NCI-H774 (cell line): Measurements from ENCODE around the gene GARIN3.
"Not testable (repeated sequence)": the region's sequence is repeated elsewhere in the genome, so short reads cannot be mapped to it uniquely, and the experiment has no call there.

Source experiments
- DNase-seq: peaks from one replicate; lab custom pipeline; 2025; lab: John Stamatoyannopoulos, UW

Gene GARIN3

DNA sequence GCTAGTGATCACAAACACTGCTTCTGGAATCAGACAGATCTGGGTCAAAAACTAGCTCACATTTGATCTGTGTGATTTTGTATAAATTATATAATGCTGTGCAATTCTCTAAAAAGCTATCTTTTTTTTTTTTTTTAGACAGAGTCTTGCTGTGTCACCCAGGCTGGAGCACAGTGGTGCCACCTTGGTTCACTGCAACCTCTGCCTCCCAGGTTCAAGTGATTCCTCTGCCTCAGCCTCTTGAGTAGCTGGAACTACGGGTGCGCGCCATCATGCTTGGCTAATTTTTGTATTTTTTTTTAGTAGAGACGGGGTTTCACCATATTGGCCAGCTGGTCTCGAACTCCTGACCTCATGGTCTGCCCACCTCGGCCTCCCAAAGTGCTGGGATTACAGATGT lies 19.1 kb upstream of the GARIN3 start:
- DNase-seq = not testable (repeated sequence)

DNA sequence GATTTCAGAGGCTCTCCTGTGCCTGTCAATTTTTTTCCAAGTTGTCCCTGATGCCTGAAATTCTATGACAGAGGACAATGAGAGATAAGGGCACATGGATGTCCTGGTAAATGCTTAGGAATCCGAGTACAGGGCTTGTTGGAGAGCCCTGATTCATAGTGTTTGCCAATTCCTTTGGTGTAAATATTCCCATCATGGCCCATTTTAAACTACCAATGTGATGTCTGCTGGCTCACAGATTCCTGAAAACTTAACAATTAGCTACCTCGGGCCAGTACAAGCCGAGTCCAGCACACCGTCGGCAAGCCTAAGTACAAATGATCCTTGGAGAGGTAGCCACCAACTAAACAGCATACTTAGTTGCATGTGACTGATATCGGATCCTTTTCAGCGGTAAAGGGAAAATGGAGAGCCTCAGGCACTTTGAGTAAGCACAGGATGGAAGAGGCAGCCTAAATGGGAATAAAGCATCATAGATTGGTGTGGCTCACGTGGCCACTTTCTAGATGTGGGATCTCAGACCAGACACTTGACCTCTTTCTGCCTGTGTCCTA lies 18.1 kb upstream of the GARIN3 start:
- no peak for DNase-seq

DNA sequence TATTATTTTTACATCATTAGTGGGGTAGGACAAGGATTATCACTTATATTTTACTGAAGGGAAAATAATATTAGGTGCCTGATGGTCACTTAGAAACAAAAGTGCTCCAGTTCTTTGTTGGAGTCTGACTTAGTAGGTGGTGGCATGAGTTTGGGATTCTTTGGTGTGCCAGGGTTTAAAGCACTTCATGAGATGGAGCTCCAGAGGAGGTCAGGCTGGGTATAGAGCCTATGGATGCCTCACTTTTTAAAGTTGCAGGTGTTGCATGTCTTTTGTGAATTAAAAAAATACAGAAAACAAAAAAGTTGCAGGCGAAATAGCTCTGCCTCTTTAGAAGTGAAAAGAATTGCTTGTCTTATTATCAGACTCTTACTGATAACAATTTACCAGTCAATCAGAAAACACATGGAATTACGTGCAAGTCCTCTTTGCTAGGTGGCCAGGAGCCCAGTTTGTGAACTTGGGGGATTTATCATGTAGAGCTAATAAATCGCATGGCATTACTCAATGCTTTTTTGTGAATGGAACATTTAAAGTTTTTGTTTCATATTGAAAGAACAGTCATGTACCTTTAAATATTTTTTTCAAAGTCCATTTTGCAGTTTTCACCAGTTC lies 16.2 kb upstream of the GARIN3 start:
- no peak for DNase-seq

DNA sequence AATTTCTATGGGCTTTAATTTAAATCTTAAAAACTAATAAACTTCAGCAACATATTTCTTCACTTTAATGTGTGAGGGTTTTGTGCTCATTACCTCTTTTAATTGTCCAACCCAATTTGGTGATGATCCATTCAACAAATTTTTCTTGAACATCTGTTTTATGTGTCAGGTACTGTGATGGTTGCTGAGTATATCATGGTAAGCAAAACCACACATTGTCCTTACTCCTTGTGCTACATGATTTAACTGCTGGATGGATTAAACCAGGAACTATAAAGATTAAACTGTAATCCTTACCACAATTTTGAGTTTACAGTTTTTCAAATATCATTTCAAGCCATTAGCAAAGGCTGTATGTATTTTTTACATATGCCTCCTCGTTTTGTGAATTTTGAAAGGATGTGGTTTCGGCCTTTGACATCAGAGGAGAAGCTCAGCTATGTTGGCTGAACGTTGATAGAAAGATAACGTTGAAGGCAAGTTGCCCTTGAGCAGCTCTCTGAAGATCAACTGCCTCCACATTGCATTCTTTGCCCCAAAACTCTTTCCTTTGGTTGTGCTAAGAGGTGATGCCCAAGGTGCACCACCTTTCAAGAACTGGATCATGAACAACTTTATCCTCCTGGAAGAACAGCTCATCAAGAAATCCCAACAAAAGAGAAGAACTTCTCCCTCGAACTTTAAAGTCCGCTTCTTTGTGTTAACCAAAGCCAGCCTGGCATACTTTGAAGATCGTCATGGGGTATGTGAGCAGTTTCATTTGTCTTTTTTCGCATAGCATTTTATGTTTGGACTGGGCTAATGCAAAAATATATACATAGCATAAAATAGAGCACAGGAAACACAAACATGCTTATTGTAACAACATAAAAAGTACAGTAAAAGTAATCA lies 14.6 kb upstream of the GARIN3 start, which contains the start of gene ITK:
ITK (plus strand) TSS at position 467 of the 891 bp plus-strand sequence; CDS start at position 605, 138 bp downstream.
- DNase-seq = no peak

DNA sequence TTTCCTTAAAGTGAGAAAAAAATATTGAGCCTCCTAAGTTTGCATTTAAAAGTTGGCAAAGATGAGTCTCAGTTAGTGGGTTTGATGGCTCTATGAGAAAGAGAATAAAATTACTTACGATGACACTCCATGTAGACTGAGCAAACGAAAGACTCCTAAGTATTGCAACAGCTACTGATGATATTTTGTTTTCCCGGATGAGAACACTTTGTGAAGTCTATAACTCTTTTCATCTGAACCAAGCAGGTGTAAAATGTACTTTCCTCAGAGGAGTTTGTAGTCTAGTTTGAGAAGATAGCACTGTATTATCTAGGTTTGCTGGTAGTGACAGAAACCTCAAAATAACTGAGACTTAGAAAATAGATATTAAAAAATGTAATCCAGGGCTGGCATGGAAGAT lies 12.9 kb upstream of the GARIN3 start:
- DNase-seq = no peak

DNA sequence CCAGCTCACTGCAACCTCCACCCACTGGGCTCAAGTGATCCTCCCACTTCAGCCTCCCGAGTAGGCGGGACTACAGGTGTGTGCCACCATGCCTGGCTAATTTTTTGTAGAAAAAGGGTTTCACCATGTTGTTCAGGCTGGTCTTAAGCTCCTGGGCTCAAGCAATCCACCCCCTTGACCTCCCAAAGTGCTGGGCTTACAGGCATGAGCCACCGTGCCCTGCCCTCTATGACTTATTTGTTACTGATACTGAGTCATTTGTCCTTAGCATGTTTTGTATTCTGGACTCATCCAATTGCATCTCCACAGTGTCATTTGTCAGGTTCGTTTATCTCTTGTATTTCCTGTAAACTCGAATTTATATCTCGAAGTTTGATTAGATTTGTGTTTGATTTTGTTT lies 11.9 kb upstream of the GARIN3 start:
- DNase-seq = no peak

DNA sequence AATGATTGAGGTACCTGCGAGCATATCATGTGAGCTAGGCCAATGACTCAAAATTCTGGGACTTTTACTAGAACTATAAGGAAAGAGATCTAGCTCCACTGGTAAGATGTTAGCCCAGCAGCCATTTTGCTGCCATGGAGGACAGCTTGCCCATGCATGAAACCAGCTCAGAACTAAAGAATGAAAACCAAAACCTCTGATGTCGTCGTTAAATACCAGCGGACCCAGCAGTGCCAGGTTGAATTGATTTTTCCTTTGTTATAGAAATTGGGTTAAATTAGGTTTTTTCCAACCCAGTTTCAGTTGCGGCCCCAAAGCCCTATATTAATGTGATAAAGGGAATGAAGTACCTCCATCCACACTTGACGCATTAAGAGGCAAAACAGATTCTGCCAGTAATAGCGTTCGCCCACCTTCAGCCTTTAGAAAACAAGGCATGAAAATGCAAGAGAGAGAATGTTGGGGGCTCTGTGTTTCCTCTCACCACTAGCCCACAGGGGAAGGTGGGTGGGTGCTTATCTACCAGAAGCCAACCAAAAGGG lies 9.1 kb upstream of the GARIN3 start:
- no peak for DNase-seq

DNA sequence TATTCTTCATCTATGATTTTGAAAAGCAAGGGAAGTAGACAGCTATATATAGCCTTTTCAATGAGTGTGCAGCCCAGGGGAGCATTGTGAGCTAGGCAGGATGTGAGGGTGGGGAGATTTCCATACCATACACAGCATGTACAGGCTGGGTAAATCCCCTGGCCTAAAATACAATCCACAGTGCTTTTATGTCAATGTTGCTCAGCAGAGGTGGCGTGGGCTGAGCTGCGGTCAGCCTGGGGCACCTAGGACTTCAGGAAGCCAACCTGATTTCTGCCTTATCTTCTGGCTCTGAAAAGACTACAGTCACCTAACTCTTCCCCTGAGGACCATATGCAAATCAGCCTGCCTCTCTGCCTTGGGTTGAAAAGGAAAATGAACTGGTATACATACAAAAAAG lies 6.3 kb upstream of the GARIN3 start:
- no peak for DNase-seq

DNA sequence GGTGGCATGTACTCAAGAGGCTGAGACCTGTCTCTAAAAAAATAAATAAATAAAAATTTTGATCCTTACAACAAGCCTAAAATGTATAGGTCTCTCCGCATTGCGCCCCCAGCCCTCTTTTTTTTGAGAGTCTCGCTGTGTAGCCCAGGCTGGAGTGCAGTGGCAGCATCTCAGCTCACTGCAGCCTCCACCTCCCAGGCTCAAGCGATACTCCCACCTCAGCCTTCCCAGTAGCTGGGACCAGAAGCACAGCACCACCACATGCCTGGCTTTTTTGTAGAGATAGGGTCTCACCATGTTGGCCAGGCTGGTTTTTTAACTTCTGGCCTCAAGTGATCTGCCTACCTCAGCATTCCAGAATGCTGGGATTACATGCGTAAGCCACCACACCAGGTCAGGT lies 2.2 kb upstream of the GARIN3 start:
- no peak for DNase-seq

DNA sequence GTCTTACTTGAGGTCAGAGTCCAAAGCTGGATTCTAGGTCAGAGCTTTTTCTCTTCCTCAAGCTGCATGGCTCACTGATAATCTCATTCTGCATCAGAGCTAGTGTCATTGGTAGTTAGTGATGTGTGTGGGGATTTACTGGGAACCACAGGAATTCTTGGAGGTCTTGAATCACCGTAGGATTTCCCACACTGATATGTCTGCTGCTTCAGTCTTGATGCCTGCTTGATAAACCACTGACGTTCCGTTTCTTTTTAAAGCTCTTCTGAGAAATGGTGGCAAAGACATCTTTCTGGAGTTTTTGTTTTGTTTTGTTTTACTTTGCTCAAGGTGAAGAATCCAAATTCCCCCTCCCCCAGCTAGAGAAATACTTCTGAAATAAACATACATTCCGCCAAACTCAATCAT lies 1.2 kb upstream of the GARIN3 start:
- DNase-seq = no peak

DNA sequence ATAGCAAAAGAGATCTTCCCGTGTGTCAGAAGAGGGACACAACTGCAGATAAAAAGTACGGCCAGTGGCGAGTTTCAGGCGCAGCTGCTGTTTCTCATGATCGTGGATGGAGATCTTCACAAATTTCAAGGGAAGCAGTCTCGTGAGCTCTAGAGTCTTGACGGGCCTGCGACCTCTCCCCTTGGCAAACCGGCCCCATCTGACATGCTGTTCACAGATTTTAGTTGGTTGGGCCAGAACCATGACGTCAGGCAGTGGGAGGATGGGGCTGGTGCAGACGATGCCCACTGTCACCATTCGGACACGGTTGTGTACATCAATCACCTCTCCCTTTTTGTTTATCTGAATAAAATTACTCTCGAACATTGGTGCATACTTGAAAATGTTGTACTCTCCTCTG lies 396 bp downstream of the GARIN3 start:
- DNase-seq = no peak

DNA sequence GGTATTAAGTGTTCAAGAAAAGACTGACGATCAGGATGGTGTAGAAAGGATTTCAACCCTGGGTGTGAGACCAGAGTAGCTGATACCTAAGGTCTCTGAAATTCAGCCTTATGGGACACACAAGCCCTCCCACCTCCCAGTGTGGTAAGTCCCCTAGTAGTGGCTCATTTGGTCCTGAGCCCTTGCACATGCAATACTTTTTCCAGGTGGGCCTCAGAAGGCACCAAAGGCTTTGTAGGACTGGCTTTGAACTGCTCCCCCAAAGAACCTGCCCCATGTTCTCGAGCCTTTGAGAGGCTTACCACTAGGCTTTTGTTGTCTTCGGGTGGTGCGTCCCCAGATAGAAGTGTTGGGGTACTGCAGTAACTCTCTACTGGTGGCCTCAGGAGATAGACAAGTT lies 803 bp downstream of the GARIN3 start:
- no peak for DNase-seq

DNA sequence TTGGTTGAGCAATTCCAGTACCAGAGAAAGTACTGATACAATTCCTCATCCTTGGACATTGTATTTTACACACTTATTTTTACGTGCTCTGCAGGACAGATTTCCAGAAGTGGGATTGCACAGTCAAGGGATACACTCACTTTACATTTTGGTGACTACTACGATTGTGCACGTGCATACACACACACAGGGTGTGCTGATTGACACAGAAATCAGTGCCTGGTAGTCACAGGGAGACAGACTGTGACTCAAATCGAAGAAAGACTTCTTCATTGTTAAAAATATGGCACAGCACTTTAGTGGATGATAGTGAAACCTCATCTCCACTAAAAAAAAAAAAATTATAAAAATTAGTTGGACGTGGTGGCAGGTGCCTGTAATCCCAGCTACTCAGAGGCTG lies 1.5 kb downstream of the GARIN3 start:
- no peak for DNase-seq

DNA sequence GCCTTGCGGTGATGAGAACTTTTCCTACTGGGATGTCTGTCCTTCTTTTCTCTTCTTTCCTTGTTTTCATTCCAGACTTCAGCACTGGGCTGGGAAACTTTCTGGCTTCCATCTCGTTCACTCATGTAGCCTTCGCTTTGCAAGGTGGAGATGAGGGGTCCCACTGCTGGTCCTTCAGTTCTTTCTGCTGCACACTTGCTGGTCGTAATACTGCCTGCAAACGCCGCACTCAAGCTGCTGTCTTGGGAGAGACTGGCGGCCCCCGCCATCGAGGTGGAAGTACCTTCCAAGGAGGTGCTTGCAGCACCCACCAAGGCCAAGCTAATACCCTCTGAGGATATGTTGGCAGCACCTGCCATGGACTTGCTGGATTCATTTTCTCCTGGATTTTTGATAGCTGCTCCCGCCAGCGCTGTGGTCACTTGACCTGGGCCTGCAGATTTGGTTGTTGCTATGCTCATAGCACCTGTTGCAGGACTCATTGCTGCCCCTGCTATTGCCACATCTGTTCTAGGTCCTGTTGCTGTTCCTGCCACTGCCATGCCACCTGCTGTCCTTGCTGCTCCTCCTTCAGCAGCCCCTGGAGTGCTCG lies 3.0 kb downstream of the GARIN3 start:
- no peak for DNase-seq

DNA sequence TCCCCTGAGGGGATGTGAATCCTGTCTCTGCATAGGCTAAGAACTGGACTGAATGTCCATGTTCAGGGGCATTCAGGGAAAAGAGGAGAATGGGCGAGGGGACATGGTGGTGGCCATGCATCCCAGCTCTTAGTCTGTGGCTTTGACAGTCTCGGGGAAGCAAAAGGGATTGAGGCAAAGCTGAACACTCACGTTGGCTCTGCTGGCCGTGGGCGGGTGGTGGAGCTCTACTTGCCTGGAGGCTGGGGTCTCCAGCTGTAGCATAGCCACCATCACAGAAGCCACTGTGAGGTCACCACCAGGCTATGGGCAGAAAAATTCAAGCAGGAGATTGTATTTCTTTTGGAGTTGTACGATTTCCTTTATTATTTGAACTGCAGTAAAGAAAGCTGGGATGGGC lies 4.1 kb downstream of the GARIN3 start:
- no peak for DNase-seq

DNA sequence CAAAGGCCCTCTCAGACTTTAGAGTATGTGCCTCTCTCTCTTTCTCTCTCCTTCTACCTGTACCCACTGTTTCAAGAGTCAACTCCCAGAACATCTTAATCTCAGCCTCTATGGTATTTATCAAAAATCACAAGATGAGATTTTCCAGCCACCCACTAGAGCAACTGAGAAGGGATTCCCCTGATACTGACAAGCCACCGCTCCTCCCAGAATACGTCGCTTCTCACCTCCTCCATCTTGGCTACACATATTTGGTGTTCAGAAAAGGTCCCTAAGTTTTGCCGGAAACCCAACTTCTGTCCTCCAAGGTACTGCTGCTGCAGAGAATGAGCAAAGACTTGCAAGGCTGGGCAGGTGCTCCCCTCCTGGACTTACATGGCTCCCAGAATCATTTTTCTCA lies 6.1 kb downstream of the GARIN3 start:
- no peak for DNase-seq

DNA sequence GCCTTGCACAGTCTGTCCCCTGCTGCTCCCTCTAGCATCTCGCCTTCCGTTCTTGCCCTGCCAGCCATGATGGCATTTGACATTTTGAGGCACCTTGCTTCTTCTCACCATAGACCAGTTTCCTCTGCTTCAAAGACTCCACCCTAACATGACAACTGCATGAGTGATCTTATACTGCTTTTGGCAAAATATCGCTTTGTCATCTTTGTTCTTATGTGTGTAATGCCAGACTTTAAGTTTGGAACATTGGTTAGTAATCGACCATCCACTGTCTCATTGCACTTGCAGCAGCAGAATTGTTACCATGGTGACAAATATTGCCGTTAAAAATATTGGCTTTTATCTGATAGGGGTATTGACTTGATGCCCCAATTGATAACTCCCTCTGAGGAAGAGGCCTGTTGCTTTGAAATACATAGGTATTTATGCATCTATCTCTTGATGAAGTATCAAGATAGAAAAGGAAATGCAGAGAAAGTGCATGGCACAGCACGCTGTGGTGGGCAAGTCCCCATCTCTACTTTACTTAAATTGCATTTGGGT lies 6.8 kb downstream of the GARIN3 start:
- DNase-seq = no peak

DNA sequence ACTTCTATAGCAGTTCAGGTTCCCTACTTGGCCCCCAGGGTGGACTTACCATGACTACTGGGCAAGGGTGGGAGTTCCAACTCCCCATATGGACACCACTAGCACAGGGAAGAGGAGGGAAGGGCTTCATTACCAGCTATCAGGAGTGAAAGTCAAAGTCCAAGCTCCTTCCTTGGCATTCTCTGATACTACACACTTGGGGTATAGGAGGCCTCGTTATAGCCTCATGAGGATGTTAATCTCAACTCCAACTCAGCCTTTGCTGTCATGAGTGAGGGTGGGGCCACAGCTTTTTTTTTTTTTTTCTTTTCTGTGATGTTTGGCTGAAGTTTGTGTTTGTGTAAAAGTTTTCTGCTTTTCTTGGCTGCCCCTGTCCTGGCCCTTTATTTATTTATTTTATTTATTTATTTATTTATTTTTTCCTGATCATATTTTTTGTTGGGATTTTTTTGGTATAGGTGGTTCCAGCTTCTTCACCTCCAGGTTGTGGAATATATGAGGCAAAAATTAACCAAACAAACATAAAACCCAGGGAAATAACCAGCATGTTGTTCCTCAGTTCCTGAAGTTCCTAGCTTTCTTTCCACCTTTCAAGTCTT lies 8.7 kb downstream of the GARIN3 start:
- DNase-seq = no peak

DNA sequence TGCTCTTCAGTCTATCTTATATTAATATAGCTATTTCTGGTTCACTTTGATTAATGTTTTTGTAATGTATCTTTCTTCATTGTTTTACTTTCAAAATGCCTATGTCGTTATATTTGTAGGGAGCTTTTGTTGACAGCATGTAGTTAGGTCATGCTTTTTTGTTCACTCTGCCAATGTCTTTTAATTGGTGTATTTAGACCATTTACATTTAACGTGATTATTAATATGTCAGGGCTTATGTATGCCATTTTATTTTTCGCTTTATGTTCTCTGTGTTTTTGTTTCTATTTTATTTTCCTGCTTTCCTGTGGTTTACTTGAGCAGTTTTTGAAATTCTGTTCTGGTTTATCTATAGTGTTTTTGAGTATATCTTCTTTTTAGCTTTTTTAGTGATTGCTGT lies 10.8 kb downstream of the GARIN3 start:
- DNase-seq = no peak

DNA sequence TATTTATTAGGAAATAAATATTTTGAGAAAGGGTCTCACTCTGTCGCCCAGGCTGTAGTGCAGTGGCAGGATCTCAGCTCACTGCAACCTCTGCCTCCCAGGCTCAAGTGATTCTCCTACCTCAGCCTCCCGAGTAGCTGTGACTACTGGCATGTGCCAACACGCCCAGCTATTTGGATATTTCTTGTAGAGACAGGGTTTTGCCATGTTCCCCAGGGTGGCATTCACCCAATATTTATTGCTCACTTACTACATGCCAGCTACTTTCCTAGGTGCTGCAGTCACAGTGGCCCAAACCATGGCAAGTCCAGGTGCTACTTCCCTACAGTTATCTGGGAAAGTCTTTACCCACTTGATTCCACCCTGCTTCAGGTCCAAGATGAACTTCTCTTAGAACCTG lies 15.1 kb downstream of the GARIN3 start:
- DNase-seq = no peak

DNA sequence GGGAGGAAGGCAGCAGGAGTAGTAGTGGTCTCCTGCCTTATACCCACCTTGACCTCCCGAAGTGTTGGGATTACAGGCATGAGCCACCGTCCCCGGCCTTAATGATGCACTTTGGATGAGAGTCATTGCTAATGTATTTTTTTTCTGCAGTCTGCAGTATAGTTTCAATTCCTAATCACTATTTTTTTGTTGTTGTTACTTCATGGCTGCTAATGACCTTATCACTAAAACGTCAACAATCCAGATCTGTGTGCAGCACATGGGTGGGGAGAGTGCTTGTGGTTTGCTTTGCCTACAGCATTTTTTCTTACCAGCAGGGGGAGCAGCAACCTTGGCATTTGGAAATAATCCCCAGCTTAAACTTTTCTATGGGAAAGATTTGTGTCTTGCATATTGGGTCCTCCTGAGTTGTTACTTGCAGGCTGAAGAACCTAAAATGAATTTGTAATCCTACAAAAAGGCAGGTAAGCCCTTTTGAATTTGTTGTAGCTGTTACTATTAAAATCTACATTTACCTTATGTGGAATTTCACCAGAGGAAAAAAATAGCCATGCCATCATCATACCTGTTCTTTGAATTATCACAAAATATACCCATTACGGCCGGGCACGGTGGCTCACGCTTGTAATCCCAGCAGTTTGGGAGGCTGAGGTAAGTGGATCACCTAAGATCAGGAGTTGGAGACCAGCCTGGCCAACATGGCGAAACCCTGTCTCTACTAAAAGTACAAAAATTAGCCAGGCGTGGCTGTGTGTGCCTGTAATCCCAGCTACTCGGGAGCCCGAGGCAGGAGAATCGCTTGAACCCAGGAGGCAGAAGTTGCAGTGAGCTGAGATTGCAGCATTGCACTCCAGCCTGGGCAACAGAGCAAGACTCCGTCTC lies 17.1 kb downstream of the GARIN3 start:
- DNase-seq = peak; percentile 3
